GM23338 (cell line): ENCODE data around the gene RSRC2. TPM values are rescaled to one million over a fixed set of nuclear protein-coding genes. Genes with fewer than 3 reads are reported as not detected.

Experiments used
- ATAC-seq: fragments of 200-7000 bp; cut with Tn5 transposase; 3 replicates; pipeline ENCODE4 v1.9.1; 2020
- DNase-seq: peaks from one replicate; pipeline ENCODE4 v3.0.0-alpha.2; 2015; ENCODE audit warnings: low spot score
- H2AFZ ChIP-seq: fragments of 200-600 bp; sonication (generic); 2 replicates; pipeline ENCODE4 v1.8.0; 2016; ENCODE audit warnings: antibody characterized with exemption, mild to moderate bottlenecking, moderate library complexity
- H3F3A ChIP-seq: fragments of 200-600 bp; sonication (generic); replicated peaks from 2 replicates; pipeline ENCODE4 v1.8.0; 2017; ENCODE audit warnings: antibody characterized with exemption, mixed run types, low read depth
- H3K27ac ChIP-seq: fragments of 200-600 bp; sonication (generic); 2 replicates; pipeline ENCODE4 v1.6.1; 2016; ENCODE audit warnings: low read depth
- H3K27me3 ChIP-seq: fragments of 200-600 bp; sonication (generic); 2 replicates; pipeline ENCODE4 v1.8.0; 2016; ENCODE audit warnings: mild to moderate bottlenecking, mixed run types, moderate library complexity; ENCODE audit not compliant: insufficient read depth
- H3K36me3 ChIP-seq: fragments of 200-600 bp; sonication (generic); 2 replicates; pipeline ENCODE4 v1.8.0; 2016; ENCODE audit warnings: mild to moderate bottlenecking; ENCODE audit not compliant: insufficient read depth
- H3K4me1 ChIP-seq: fragments of 200-600 bp; sonication (generic); 2 replicates; pipeline ENCODE4 v1.8.0; 2016; ENCODE audit warnings: mild to moderate bottlenecking, moderate library complexity; ENCODE audit not compliant: insufficient read depth
- H3K4me2 ChIP-seq: fragments of 200-600 bp; sonication (generic); 2 replicates; pipeline ENCODE4 v1.7.1; 2017; ENCODE audit warnings: mixed run types
- H3K4me3 ChIP-seq: fragments of 200-600 bp; sonication (generic); 2 replicates; pipeline ENCODE4 v1.6.1; 2016; ENCODE audit warnings: mixed run types
- H3K79me2 ChIP-seq: fragments of 200-600 bp; sonication (generic); replicated peaks from 2 replicates; pipeline ENCODE4 v1.8.0; 2017; ENCODE audit warnings: mild to moderate bottlenecking; ENCODE audit not compliant: insufficient read depth
- H3K9me2 ChIP-seq: fragments of 200-600 bp; sonication (generic); 2 replicates; pipeline ENCODE4 v1.8.0; 2017; ENCODE audit not compliant: insufficient read depth
- H4K20me1 ChIP-seq: fragments of 200-600 bp; sonication (generic); replicated peaks from 2 replicates; pipeline ENCODE4 v1.8.0; 2017; ENCODE audit warnings: mild to moderate bottlenecking; ENCODE audit not compliant: insufficient read depth
- H3K27ac Mint-ChIP-seq: 2 replicates; pipeline ENCODE4 v1.8.0; 2020; ENCODE audit warnings: inconsistent platforms, mild to moderate bottlenecking, moderate library complexity, mixed read lengths
- H3K27me3 Mint-ChIP-seq: 3 replicates; pipeline ENCODE4 v1.8.0; 2022; ENCODE audit warnings: low read depth, mild to moderate bottlenecking, moderate library complexity, mixed read lengths, inconsistent platforms; ENCODE audit not compliant: insufficient read depth, poor library complexity
- H3K36me3 Mint-ChIP-seq: 3 replicates; pipeline ENCODE4 v1.8.0; 2021; ENCODE audit warnings: low read depth, mild to moderate bottlenecking, inconsistent platforms, moderate library complexity, mixed read lengths
- H3K4me1 Mint-ChIP-seq: 3 replicates; pipeline ENCODE4 v1.8.0; 2020; ENCODE audit warnings: mild to moderate bottlenecking, inconsistent platforms, mixed read lengths
- H3K4me3 Mint-ChIP-seq: 3 replicates; pipeline ENCODE4 v1.8.0; 2021; ENCODE audit warnings: moderate library complexity, mild to moderate bottlenecking, inconsistent platforms, mixed read lengths
- H3K9me3 Mint-ChIP-seq: 3 replicates; pipeline ENCODE4 v1.8.0; 2020; ENCODE audit warnings: moderate library complexity, mild to moderate bottlenecking, inconsistent platforms, mixed read lengths
- CREB1 ChIP-seq: fragments of 250-450 bp; sonication (Bioruptor Pico); IDR thresholded peaks from 2 replicates; pipeline ENCODE4 v1.5.0; 2020; ENCODE audit warnings: low read depth, mild to moderate bottlenecking, moderate library complexity
- EZH2phosphoT487 ChIP-seq: fragments of 200-600 bp; sonication (generic); IDR thresholded peaks from one replicate; pipeline ENCODE4 v1.8.1; 2018; ENCODE audit warnings: antibody characterized with exemption; ENCODE audit not compliant: unreplicated experiment
- NANOG ChIP-seq: IDR thresholded peaks from 2 replicates; pipeline ENCODE4 v1.6.1; 2016; ENCODE audit warnings: antibody characterized with exemption, borderline replicate concordance
- STAT1 ChIP-seq: IDR thresholded peaks from one replicate; pipeline ENCODE4 v1.6.1; 2016; ENCODE audit warnings: antibody characterized with exemption; ENCODE audit not compliant: unreplicated experiment
- ZNF114 ChIP-seq: fragments of 250-450 bp; sonication (Bioruptor Pico); IDR thresholded peaks from 2 replicates; pipeline ENCODE4 v1.5.0; 2020; ENCODE audit warnings: mild to moderate bottlenecking, moderate library complexity
- ZNF331 ChIP-seq: fragments of 250-450 bp; sonication (Bioruptor Pico); IDR thresholded peaks from 2 replicates; pipeline ENCODE4 v1.5.0; 2020; ENCODE audit warnings: low read depth, mild to moderate bottlenecking, moderate library complexity
- polyA plus RNA-seq: library from polyadenylated mRNA; unstranded; fragments of >200 nt; fragmentation: Nextera tagmentation; extraction: Ambion mirVana; gene quantifications from 2 replicates; pipeline ENCODE4 v1.2.1, GENCODE V29; 2016
- total RNA-seq: library from RNA; depleted of rRNA; stranded (reverse); fragments of >200 nt; shearing (Covaris generic); gene quantifications from 2 replicates; pipeline ENCODE4 v1.2.3, GENCODE V29; 2014
- TF ChIP-seq, protein P1 (sequence below): fragments of 250-450 bp; sonication (Bioruptor Pico); IDR thresholded peaks from 2 replicates; pipeline ENCODE4 v1.5.0; 2020; ENCODE audit warnings: mild to moderate bottlenecking, moderate library complexity
- TF ChIP-seq, protein P2 (sequence below): IDR thresholded peaks from 2 replicates; pipeline ENCODE4 v1.6.1; 2016; ENCODE audit warnings: antibody characterized with exemption
- TF ChIP-seq, protein P3 (sequence below), 2 experiments: fragments of 200-600 bp in 1 of 2; sonication (generic) in 1 of 2; conservative IDR thresholded peaks; 2 replicates each; pipeline versions ENCODE4 v1.5.1 to v1.6.1; 2016 to 2017; ENCODE audit warnings: antibody characterized with exemption in 2 of 2, low read depth in 2 of 2, mild to moderate bottlenecking in 2 of 2, moderate library complexity in 1 of 2

Gene RSRC2
- total and polyA plus RNA-seq, 2 experiments from 2014 or later = 76.3 to 184 TPM

DNA sequence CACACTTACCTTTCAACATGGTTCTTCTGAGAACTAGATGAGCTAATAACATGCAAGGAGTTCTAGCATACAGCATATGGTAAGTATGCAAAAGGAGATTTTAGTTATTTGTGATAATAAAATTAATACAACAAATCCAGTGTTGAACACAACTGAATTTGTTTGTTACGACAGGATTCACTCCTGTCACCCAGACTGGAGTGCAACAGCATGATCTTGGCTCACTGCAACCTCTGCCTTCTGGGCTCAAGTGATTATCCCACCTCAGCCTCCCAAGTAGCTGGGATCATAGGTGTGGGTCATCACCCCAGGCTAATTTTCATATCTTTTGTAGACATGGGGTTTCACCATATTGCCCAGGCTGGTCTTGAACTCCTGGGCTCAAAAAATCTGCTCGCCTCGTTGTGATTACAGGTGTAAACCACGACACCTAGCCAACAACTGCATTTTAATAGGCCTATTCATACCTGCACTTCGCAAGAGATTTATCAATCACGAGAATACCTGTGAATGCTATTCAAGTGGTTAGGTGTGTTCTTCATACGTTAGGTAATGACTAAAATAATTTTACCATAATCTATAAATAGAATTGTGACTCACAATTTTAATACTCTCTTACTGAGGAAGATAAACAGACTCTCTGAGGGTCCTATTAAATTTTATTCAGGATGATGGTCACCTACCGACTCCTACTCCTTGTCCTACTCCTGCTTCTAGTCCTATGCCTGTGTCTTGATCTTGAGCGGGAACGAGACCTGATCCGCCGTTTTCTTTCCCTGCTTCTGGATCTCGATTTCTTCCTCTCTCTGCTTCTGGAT lies 10.0 kb downstream of the RSRC2 start (continued):
- TF ChIP-seq, protein P1, sequence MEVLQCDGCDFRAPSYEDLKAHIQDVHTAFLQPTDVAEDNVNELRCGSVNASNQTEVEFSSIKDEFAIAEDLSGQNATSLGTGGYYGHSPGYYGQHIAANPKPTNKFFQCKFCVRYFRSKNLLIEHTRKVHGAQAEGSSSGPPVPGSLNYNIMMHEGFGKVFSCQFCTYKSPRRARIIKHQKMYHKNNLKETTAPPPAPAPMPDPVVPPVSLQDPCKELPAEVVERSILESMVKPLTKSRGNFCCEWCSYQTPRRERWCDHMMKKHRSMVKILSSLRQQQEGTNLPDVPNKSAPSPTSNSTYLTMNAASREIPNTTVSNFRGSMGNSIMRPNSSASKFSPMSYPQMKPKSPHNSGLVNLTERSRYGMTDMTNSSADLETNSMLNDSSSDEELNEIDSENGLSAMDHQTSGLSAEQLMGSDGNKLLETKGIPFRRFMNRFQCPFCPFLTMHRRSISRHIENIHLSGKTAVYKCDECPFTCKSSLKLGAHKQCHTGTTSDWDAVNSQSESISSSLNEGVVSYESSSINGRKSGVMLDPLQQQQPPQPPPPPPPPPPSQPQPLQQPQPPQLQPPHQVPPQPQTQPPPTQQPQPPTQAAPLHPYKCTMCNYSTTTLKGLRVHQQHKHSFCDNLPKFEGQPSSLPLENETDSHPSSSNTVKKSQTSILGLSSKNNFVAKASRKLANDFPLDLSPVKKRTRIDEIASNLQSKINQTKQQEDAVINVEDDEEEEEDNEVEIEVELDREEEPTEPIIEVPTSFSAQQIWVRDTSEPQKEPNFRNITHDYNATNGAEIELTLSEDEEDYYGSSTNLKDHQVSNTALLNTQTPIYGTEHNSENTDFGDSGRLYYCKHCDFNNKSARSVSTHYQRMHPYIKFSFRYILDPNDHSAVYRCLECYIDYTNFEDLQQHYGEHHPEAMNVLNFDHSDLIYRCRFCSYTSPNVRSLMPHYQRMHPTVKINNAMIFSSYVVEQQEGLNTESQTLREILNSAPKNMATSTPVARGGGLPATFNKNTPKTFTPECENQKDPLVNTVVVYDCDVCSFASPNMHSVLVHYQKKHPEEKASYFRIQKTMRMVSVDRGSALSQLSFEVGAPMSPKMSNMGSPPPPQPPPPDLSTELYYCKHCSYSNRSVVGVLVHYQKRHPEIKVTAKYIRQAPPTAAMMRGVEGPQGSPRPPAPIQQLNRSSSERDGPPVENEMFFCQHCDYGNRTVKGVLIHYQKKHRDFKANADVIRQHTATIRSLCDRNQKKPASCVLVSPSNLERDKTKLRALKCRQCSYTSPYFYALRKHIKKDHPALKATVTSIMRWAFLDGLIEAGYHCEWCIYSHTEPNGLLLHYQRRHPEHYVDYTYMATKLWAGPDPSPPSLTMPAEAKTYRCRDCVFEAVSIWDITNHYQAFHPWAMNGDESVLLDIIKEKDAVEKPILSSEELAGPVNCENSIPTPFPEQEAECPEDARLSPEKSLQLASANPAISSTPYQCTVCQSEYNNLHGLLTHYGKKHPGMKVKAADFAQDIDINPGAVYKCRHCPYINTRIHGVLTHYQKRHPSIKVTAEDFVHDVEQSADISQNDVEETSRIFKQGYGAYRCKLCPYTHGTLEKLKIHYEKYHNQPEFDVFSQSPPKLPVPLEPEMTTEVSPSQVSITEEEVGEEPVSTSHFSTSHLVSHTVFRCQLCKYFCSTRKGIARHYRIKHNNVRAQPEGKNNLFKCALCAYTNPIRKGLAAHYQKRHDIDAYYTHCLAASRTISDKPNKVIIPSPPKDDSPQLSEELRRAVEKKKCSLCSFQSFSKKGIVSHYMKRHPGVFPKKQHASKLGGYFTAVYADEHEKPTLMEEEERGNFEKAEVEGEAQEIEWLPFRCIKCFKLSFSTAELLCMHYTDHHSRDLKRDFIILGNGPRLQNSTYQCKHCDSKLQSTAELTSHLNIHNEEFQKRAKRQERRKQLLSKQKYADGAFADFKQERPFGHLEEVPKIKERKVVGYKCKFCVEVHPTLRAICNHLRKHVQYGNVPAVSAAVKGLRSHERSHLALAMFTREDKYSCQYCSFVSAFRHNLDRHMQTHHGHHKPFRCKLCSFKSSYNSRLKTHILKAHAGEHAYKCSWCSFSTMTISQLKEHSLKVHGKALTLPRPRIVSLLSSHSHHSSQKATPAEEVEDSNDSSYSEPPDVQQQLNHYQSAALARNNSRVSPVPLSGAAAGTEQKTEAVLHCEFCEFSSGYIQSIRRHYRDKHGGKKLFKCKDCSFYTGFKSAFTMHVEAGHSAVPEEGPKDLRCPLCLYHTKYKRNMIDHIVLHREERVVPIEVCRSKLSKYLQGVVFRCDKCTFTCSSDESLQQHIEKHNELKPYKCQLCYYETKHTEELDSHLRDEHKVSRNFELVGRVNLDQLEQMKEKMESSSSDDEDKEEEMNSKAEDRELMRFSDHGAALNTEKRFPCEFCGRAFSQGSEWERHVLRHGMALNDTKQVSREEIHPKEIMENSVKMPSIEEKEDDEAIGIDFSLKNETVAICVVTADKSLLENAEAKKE (CRISPR knock-in tag) = no peak
- TF ChIP-seq STAT1 (no peak), EZH2phosphoT487 (no peak)

DNA sequence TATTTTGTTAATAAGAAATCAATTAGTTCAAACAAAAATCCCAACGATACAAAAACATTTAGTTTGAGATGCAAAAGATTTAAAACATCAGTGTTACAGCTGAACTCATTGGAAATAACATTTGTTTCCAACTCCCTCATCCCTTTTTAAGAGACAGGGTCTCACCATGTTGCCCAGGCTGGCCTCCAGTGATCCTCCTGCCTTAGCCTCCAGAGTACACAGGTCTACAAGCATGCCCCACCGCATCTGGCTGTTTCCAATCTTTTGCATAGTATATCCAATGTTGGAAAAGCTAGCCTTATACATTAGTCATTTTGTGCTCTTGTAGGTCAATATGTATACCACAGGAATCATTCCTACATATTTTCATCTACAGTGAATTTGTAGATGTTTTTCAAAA lies 11.5 kb downstream of the RSRC2 start:
- Mint-ChIP-seq H3K36me3 (peaks cover 97% of the 10 kb centered on the region), H3K27ac (no peak overlapping the region)
- ATAC-seq = no peak
- TF ChIP-seq ZNF114 (CRISPR knock-in tag) = no peak
- no peak for TF ChIP-seq EZH2phosphoT487
- TF ChIP-seq NANOG = no peak
- TF ChIP-seq ZNF331 (CRISPR knock-in tag) = no peak
- TF ChIP-seq, protein P2, sequence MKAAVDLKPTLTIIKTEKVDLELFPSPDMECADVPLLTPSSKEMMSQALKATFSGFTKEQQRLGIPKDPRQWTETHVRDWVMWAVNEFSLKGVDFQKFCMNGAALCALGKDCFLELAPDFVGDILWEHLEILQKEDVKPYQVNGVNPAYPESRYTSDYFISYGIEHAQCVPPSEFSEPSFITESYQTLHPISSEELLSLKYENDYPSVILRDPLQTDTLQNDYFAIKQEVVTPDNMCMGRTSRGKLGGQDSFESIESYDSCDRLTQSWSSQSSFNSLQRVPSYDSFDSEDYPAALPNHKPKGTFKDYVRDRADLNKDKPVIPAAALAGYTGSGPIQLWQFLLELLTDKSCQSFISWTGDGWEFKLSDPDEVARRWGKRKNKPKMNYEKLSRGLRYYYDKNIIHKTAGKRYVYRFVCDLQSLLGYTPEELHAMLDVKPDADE = no peak
- TF ChIP-seq CREB1 (CRISPR knock-in tag) = no peak
- TF ChIP-seq, protein P3, sequence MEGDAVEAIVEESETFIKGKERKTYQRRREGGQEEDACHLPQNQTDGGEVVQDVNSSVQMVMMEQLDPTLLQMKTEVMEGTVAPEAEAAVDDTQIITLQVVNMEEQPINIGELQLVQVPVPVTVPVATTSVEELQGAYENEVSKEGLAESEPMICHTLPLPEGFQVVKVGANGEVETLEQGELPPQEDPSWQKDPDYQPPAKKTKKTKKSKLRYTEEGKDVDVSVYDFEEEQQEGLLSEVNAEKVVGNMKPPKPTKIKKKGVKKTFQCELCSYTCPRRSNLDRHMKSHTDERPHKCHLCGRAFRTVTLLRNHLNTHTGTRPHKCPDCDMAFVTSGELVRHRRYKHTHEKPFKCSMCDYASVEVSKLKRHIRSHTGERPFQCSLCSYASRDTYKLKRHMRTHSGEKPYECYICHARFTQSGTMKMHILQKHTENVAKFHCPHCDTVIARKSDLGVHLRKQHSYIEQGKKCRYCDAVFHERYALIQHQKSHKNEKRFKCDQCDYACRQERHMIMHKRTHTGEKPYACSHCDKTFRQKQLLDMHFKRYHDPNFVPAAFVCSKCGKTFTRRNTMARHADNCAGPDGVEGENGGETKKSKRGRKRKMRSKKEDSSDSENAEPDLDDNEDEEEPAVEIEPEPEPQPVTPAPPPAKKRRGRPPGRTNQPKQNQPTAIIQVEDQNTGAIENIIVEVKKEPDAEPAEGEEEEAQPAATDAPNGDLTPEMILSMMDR (conservative IDR thresholded peaks at IDR 0.05; ENCODE audit: low read depth in 2 of 2) = no peak

More for the DNA sequence above, 11.5 kb downstream of the RSRC2 start:
- Mint-ChIP-seq H3K9me3 (no peaks in the 10 kb centered on the region), H3K27me3 (peaks cover 2% of the 10 kb centered on the region), H3K4me3 (no peak overlapping the region), H3K4me1 (no peaks in the 10 kb centered on the region)
- Histone ChIP-seq H3F3A (peaks cover 8% of the 10 kb centered on the region; the same call in 1 of the 2 replicates), H3K79me2 (peaks cover 91% of the 10 kb centered on the region), H2AFZ (no peak overlapping the region), H3K4me2 (no peak overlapping the region), H3K27ac (no peak overlapping the region), H3K36me3 (peaks cover 98% of the 10 kb centered on the region), H3K4me3 (no peak overlapping the region), H3K4me1 (no peaks in the 10 kb centered on the region), H3K9me2 (no peaks in the 10 kb centered on the region), H4K20me1 (peaks cover 23% of the 10 kb centered on the region), H3K27me3 (no peaks in the 10 kb centered on the region)
- DNase-seq = no peak
